Measurements from ENCODE around the gene AIFM3. TPM values are rescaled to one million over a fixed set of nuclear protein-coding genes. Genes with fewer than 3 reads are reported as not detected.

The AIFM3 gene
- total and polyA plus RNA-seq, 2 donors (not counting 1 experiment from before 2014, with no cell fraction given) = 3.0 to 6.0 TPM

DNA sequence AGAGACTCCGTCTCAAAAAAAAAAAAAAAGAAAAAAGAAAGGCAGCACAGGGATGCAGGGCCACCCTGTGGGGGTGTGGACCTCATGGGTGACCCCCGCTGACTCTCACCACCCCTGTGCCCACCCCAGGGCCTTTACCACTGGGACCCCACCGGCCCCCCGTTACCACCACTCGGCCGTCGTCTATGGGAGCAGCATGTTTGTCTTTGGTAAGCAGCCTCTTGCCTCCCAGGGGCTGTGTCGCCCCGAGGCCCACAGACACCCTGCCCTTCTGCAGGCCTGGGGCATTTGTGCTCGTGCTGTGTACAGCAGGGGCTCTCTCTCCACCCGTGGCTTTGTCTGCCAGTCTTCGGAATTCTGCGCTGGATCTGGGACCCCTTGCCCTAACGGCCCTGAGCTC lies 20.3 kb downstream of the AIFM3 start:
- ChIA-PET POLR2A (no interaction called here), CTCF (interaction anchor here (1.2 kb wide), 1 partner anchor 31 kb away, joined by 3 read pairs; no protein-coding TSS in a partner anchor)
- Histone ChIP-seq H3K36me3 (replicated peaks in 1 of 2; ENCODE audit: control extremely low read depth in 1 of 2, control insufficient read depth in 1 of 2, extremely low read depth in 1 of 2, insufficient read depth in 2 of 2, low read length in 1 of 2) (peaks cover 0 to 18% of the 10 kb centered on the region in 2 experiments), H3K4me1 (ENCODE audit: control insufficient read depth in 2 of 2, insufficient read depth in 2 of 2, low read length in 2 of 2) (peaks cover 7 to 8% of the 10 kb centered on the region in 2 donors), H3K27me3 (replicated peaks in 1 of 4; ENCODE audit: control extremely low read depth in 1 of 4, control insufficient read depth in 3 of 4, insufficient read depth in 4 of 4, low read length in 3 of 4) (no peaks in the 10 kb centered on the region), H3K4me3 (ENCODE audit: control extremely low read depth in 1 of 5, extremely low read depth in 1 of 5, insufficient read depth in 1 of 5, low read depth in 2 of 5, low read length in 4 of 5) (no peak overlapping the region), H2AFZ (ENCODE audit: insufficient read depth, low read depth, low read length, poor library complexity, severe bottlenecking) (no peak overlapping the region), H3K9ac (ENCODE audit: low read length) (no peak overlapping the region), H4K20me1 (ENCODE audit: control insufficient read depth, insufficient read depth, low read length, poor library complexity, severe bottlenecking) (no peaks in the 10 kb centered on the region), H3K79me2 (ENCODE audit: control insufficient read depth, insufficient read depth, low read length) (peaks cover 7% of the 10 kb centered on the region), H3K9me3 (ENCODE audit: control extremely low read depth in 1 of 3, control insufficient read depth in 2 of 3, insufficient read depth in 1 of 3, low read length in 2 of 3) (no peaks in the 10 kb centered on the region), H3K27ac (ENCODE audit: low read length in 2 of 2) (no peak overlapping the region), H3K4me2 (replicated peaks; ENCODE audit: low read depth, low read length, poor library complexity, severe bottlenecking) (no peak overlapping the region)
- no peak for ATAC-seq (ENCODE audit: low read depth)
- intact Hi-C loops (cut with micrococcal nuclease) = loop anchor here (10.0 kb wide), 1 partner anchor 57 kb away; the partner anchor contains the start of gene LRRC74B
- Mint-ChIP-seq H3K27ac (no peak overlapping the region), H3K9me3 (ENCODE audit: insufficient read depth) (no peaks in the 10 kb centered on the region), H3K4me1 (peaks cover 12% of the 10 kb centered on the region), H3K27me3 (no peaks in the 10 kb centered on the region), H3K4me3 (no peak overlapping the region)
- no peak for TF ChIP-seq EZH2 (IDR thresholded peaks at IDR 0.05; ENCODE audit: borderline replicate concordance, insufficient read depth, low read depth, low read length, poor library complexity, severe bottlenecking)
- TF ChIP-seq, protein P1, sequence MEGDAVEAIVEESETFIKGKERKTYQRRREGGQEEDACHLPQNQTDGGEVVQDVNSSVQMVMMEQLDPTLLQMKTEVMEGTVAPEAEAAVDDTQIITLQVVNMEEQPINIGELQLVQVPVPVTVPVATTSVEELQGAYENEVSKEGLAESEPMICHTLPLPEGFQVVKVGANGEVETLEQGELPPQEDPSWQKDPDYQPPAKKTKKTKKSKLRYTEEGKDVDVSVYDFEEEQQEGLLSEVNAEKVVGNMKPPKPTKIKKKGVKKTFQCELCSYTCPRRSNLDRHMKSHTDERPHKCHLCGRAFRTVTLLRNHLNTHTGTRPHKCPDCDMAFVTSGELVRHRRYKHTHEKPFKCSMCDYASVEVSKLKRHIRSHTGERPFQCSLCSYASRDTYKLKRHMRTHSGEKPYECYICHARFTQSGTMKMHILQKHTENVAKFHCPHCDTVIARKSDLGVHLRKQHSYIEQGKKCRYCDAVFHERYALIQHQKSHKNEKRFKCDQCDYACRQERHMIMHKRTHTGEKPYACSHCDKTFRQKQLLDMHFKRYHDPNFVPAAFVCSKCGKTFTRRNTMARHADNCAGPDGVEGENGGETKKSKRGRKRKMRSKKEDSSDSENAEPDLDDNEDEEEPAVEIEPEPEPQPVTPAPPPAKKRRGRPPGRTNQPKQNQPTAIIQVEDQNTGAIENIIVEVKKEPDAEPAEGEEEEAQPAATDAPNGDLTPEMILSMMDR (IDR thresholded peaks at IDR 0.05) = no peak
- no peak for DNase-seq
- 97% methylated on average over 13 of the region's 14 CpGs for WGBS (ENCODE audit: insufficient coverage)

DNA sequence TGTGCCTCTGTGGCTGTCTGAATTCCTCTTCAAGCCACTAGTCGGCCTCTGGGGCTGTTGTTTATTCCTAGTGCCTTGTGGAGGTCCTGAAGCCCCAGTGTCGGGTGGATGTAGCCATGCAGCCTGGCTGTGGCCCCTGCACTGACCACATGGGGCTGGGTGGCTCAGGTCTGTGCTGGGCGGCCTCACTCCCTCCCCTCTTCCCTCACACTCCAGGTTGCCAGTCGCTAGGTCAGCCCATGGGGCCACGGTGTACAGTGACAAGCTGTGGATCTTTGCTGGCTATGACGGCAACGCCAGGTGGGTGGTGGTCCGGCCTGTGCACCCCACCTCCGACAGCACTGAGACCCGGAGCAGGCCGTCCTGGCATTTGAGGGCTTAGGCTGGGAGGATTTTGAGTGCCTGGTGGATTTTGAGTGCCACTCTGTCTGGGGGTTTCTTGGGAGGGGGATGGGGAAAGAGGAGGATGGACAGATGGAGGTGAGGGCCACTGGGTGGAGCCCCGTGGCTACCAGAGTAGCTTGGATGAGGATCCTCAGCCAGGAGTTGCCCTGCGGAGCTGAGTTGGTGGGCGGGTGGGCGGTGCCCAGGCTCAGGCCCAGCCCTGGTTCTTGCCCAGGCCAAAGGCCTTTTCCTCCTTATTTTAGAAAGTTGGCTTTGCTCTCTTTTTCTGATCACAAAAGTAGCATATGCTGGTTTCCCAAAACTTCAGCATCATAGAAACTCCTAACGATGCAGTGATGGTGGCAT lies 21.7 kb downstream of the AIFM3 start:
- intact Hi-C loops (cut with micrococcal nuclease) = loop anchor here (10.0 kb wide), 1 partner anchor 56 kb away; the partner anchor contains the start of gene LRRC74B
- Mint-ChIP-seq H3K4me3 (no peak overlapping the region), H3K4me1 (peaks cover 3% of the 10 kb centered on the region), H3K9me3 (ENCODE audit: insufficient read depth) (no peaks in the 10 kb centered on the region), H3K27me3 (no peaks in the 10 kb centered on the region), H3K27ac (no peak overlapping the region)
- Histone ChIP-seq H3K36me3 (replicated peaks in 1 of 2; ENCODE audit: control extremely low read depth in 1 of 2, control insufficient read depth in 1 of 2, extremely low read depth in 1 of 2, insufficient read depth in 2 of 2, low read length in 1 of 2) (peaks cover 0 to 23% of the 10 kb centered on the region in 2 experiments), H3K4me3 (ENCODE audit: control extremely low read depth in 1 of 5, extremely low read depth in 1 of 5, insufficient read depth in 1 of 5, low read depth in 2 of 5, low read length in 4 of 5) (no peak overlapping the region), H2AFZ (ENCODE audit: insufficient read depth, low read depth, low read length, poor library complexity, severe bottlenecking) (no peak overlapping the region), H4K20me1 (ENCODE audit: control insufficient read depth, insufficient read depth, low read length, poor library complexity, severe bottlenecking) (no peaks in the 10 kb centered on the region), H3K27me3 (replicated peaks in 1 of 4; ENCODE audit: control extremely low read depth in 1 of 4, control insufficient read depth in 3 of 4, insufficient read depth in 4 of 4, low read length in 3 of 4) (no peaks in the 10 kb centered on the region), H3K9me3 (ENCODE audit: control extremely low read depth in 1 of 3, control insufficient read depth in 2 of 3, insufficient read depth in 1 of 3, low read length in 2 of 3) (no peaks in the 10 kb centered on the region), H3K27ac (ENCODE audit: low read length in 2 of 2) (no peak overlapping the region), H3K79me2 (ENCODE audit: control insufficient read depth, insufficient read depth, low read length) (no peaks in the 10 kb centered on the region), H3K4me1 (ENCODE audit: control insufficient read depth in 2 of 2, insufficient read depth in 2 of 2, low read length in 2 of 2) (no peaks in the 10 kb centered on the region), H3K9ac (ENCODE audit: low read length) (no peak overlapping the region), H3K4me2 (replicated peaks; ENCODE audit: low read depth, low read length, poor library complexity, severe bottlenecking) (no peak overlapping the region)
- CTCF ChIA-PET = no interaction called here
- TF ChIP-seq, protein P1 (IDR thresholded peaks at IDR 0.05) = no peak
- WGBS (ENCODE audit: insufficient coverage) = 97% methylated on average over 16 of the region's 16 CpGs
- ATAC-seq (ENCODE audit: low read depth) (no peak), DNase-seq (no peak)
- POLR2A ChIA-PET = no interaction called here
